Measurements from ENCODE around the gene AKTIP.
"Not testable (repeated sequence)": the region's sequence is repeated elsewhere in the genome, so short reads cannot be mapped to it uniquely, and the experiment has no call there.

The AKTIP gene

DNA sequence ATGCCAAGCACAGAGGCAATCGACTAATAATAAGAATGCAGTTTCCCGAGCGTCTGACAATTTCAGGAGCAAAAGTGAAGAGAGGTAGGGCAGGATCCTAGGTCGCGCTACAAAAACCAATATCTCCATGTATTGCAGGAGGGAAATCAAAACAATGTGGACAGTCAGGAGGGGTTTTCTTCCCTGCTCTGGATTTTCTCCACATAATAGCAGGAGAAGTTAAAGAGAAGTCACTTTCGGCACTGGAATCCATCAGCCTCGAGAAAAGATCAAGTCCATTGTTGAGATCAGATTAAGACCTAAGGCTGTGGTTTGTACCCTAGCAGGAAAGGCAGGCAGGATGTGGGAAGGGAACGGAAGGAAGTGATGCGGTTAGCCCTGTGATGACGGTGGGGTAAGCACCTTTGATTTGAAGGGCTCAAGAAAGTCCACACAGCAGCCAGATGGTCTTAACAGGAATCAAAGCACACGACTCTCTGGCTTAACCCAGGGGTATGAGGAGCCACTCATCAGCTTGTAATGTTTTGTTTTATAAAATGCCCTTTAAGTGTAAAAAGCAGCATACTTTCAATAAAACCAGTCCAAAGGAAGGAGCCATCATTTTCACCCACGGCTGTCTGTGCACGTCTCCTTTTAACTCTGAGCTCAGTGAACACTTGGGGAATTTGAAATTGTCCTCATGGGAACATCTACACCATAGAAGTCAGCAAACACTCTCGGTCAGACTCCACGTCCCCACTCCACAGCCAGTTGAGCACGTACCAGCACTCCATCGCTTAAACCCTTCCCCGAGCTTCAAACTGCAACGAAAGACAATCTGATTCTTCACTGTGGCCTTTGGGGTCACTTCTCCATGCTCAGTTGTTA lies 15.8 kb upstream of the AKTIP start:
- DNase-seq, result peak in 2 of 42 donors; percentile 15 to 42

DNA sequence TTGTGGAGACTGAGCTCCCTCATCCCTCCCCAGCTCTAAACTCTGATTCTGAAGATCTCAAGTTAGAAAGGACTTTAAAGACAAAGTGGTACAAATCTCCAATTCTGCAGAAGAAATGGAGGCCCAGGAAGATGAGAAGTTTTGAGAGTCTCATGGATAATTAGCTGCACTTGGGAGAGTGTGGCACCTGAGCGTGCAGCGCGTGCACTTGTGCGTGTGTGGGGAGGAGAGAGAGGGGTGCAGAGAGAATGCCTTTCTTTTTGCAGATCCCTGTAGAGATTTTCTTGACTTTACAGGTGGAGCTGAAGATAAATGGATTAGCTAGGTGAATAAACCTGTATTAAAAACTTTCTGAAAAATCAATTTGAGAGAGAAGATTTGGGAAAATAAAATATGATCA lies 14.8 kb upstream of the AKTIP start:
- intact Hi-C loops (cut with DNase I), result no loop called here
- no peak for DNase-seq

More for the DNA sequence above, 15.8 kb upstream of the AKTIP start:
- intact Hi-C loops (cut with DNase I), result no loop called here

DNA sequence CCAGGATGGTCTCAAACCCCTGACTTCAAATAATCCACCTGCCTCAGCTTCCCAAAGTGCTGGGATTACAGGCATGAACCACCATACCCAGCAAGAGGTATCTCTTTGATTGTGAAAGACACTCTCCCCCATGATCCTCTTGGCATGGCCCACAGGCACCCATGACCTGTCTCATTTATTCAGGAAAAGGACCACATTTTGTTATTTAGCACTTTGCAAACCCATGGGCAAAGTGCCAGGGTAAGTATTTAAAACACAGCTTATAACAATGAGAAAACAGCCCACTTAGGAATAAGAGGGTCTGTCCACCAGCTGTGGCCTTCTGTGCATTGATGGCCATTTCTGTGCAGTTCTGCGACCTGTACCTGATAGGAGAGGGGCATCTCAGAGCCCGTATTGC lies 12.8 kb upstream of the AKTIP start:
- intact Hi-C loops (cut with DNase I), result no loop called here
- DNase-seq, result no peak

DNA sequence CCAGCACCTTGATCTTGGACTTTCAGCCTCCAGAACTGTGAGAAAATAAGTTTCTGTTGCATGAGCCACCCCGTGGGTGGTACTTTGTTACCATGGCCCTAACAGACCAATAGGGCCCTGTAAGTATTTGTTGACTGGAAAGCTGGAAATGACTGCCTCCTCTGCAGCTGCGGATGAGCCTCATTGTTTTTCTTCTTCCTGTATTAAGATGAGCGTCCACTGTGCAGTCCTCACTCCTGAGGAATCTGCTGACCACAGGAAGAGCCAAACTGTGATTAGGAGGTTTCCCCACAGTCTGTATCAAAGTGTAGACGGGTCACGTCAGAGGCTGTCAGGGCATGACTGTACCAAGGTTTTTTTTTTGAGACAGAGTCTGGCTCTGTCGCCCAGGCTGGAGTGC lies 12.2 kb upstream of the AKTIP start:
- intact Hi-C loops (cut with DNase I), result no loop called here
- no peak for DNase-seq

DNA sequence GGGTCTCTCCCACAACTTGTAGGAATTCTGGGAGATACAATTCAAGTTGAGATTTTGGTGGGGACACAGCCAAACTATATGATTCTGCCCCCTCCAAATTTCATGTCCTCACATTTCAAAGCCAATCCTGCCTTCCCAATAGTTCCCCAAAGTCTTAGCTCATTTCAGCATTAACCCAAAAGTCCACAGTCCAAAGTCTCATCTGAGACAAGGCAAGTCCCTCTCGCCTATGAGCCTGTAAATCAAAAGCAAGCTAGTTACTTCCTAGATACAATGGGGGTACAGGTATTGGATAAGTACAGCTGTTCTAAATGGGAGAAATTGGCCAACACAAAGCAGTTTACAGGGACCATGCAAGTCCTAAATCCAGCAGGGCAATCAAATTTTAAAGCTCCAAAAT lies 9.8 kb upstream of the AKTIP start:
- intact Hi-C loops (cut with DNase I); DNase-seq: not testable (repeated sequence)

DNA sequence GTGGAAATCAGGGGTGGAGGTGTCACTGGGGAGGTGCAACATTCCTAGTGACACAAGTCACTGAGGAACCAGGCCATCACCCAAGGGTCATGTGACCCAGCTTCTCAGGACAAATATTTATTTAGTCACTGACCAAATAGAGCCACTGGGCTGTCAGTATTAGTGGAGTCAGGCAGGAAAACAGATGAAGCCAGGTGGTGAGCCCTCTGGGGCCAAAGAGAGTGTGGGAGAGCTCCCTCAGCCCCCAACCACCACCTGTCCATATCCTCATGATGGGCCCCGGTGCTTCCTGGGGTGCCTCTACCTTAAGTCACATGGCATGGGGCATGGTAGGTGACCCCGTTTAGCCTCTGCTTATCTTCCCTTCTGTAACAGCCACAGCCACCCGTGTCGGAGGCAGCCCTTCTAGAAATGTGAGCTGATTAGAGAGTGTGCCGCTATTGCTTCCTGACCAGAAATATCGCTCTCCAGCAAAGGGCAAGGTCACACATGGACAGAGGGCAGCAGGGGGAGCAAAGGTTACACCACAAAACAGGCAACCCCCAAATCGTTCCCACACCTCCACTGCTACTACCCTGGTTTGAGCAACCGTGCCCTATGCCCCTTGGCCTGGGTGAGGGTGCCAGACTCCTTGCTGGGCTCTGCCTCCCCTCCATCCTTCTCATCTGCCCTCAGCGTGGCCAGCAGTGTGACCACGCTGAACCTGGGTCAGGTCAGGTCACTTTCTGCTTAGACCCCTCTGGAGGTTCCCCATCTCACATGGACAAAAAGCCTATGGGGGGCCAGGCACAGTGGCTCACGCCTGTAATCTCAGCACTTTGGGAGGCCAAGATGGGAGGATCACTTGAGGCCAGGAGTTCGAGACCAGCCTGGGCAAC lies 8.6 kb upstream of the AKTIP start:
- no peak for DNase-seq
- intact Hi-C loops (cut with DNase I), result no loop called here

DNA sequence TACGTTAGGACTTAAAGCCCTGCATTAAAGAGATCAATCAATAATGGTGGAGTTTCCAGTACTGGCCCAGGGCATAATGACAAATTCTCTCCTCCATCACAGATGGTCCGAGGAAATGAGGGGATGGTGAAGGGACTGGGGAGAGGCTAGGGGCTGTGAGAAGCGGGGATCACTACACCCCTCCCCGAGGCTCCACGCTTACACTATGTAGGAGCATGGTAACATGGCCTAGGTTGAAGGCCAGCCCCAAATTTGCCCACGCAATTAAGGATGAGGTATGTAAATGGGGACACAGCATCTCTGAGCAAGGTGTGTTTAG lies 8.0 kb upstream of the AKTIP start:
- no peak for DNase-seq
- intact Hi-C loops (cut with DNase I), result no loop called here

DNA sequence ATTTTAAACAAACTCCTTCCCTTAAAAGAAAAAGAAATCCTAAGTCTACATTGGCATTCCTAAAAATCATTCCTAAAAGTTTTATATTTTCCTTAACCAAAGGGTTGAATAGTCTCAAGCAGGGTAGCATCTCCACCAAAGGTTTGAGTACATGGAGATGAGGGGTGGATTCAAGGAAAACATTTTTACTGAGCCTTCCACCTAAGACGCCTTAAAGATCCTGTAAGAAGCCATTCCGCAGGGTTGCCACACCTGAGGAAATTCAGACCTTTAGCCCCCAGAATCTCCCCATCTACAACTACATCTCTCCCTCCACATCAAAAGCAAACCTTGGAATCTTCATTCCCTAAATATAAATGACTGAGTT lies 7.7 kb upstream of the AKTIP start:
- intact Hi-C loops (cut with DNase I), result no loop called here
- DNase-seq, result no peak

DNA sequence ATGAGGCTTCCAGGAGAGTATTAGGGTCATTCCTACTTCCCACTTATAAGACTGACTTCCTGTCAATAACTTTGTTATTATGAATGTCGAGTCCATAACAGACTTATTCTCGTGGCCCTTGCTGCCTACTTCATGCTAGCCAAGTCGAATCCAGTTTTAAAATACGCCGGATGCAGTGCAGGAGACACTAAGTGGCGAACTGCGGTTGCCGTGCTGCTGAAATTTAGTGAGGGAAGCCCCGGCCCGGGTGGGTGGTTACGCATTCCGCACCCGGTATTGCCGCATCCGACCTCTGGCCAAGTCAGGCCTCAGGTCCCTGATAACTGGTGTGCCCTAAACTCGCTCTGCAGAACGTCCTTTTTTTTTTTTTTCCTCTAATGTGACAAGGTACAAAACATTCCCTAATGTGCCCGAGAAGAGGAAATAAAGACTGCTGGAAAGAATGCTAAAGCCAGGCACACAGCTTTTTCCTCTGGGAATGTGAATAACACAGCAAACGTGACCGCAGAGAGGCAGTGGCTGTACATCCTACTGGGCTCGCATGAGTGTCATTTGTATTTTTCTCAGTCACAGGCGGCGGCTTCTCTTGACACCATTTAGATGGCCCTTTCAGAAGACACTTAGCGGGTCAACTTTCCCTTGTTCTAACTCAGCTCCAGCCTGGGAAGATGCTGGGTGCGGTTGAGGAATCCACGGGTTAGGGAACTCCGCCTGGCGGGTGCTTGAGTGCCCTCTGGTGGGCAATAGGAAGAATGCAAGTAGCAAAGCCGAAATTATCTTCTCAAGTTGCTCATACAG lies 7.1 kb upstream of the AKTIP start:
- intact Hi-C loops (cut with DNase I), result loop anchor here (10.0 kb wide), 1 partner anchor 195 kb away; the partner anchor contains the start of genes FTO and RPGRIP1L
- peak; percentile 37 to 90 (median 73) for DNase-seq

DNA sequence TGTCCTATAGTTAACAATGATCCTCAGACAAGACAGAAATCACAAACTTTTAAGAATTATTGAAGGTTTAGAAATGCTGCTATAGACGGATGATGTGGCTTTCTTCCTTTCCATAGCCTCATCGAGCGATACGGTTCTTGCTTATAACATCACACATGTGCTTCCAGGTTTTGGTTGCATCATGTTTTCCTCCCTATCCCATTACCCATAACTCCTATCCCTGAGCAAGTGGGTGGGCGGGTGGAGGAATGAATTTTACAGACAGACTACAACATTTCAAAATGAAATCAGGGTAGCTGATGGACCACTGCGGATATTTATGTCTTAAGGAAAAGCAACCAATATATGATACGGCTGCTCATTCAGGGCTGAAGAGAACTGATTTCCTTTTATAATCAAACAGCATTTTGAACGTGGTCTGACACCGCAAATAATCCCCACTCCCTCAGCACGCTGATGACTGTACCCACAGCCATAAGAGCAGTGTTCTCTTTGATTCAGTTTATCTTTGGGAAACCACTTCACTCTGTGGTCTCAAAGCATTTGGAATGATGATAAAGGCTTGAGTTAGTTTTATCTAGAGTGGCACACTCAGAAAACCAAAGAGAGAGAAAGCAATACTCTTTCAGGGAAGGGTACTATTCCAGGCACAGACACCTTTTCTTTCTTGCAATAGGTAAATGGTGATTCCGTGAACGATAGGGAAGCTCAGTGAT lies 4.6 kb upstream of the AKTIP start:
- DNase-seq, result peak in 1 of 42 donors; percentile 4
- intact Hi-C loops (cut with DNase I), result loop anchor here (10.0 kb wide), 1 partner anchor 197 kb away; the partner anchor contains the start of genes FTO and RPGRIP1L

DNA sequence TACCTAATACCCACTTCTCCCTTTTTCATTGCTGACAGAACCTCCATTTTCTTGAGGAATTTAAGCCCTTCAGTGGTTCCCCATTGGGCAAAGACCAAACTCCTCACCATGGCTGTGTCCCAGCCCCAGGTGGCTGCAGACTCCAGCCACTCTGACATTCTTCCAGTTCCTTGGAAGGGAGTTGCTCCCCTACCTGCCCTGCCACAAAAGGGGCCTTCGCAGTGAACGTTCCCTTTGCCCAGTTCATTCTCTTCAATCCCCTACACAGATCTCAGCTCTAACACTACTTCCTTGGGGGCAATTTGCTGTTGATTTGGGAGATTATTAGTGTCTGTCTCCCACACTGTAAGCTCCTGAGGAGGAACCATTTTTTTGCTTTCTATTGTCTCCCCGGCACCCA lies 3.2 kb upstream of the AKTIP start:
- intact Hi-C loops (cut with DNase I), result loop anchor here (10.0 kb wide), 1 partner anchor 199 kb away; the partner anchor contains the start of genes FTO and RPGRIP1L
- DNase-seq, result peak in 1 of 42 donors; percentile 11

DNA sequence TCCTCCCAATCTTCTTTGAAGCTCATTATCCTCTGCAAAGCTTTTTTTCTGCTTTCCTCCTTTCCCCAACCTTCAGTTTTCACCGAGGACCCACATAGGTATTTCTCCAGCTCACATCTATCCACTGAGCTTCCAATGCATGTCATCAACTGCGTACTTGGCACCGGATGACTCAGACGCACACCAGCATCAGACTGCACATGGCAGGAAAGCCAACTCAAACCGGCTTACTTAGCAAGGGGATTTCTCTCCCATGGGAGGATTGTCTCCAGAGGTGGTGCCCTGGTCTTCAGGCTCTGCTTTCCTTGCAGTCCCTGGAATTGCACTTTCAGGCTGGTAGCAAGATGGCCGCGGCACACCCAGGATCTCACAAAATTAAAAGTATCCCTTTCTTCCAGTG lies 1.7 kb upstream of the AKTIP start:
- intact Hi-C loops (cut with DNase I), result loop anchor here (10.0 kb wide), 1 partner anchor 200 kb away; the partner anchor contains the start of genes FTO and RPGRIP1L
- peak in 36 of 42 donors; percentile 17 to 82 (median 50) for DNase-seq

DNA sequence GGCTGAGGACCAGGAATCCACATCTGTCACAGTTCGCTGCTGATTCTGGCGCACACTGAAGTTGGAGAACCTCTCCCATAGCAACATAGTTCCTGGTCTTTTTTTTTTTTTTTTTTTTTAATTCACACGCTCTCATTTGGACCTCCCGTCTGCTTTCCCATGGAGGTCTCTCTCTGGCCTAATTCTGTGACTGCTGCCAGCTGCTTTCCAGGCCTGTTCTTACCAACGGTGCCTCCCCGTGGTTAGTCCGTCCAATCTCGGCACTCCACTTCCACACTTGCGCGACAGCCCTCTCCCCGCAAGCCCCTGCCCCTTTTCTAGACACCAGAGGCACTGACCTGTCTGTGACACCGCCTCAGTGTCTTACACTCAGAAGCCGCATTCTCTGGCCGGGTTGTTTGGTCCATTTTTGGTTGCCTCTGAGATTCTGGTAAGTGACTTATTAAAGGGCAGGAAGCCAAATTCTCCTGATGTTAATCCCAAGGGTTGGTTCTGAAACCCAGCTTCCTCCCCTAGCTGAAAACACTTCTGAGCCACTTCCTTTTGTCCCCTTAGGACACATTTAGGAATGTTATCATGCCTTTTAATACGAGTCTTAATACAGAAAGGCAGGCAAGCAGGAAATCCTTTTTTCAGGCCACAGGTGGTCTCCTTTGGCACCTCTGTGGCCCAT lies 1.1 kb upstream of the AKTIP start:
- intact Hi-C loops (cut with DNase I), result loop anchor here (2.0 to 10.0 kb wide), 2 partner anchors 69 to 201 kb away; partner anchors contain the start of genes FTO, RBL2 and RPGRIP1L

DNA sequence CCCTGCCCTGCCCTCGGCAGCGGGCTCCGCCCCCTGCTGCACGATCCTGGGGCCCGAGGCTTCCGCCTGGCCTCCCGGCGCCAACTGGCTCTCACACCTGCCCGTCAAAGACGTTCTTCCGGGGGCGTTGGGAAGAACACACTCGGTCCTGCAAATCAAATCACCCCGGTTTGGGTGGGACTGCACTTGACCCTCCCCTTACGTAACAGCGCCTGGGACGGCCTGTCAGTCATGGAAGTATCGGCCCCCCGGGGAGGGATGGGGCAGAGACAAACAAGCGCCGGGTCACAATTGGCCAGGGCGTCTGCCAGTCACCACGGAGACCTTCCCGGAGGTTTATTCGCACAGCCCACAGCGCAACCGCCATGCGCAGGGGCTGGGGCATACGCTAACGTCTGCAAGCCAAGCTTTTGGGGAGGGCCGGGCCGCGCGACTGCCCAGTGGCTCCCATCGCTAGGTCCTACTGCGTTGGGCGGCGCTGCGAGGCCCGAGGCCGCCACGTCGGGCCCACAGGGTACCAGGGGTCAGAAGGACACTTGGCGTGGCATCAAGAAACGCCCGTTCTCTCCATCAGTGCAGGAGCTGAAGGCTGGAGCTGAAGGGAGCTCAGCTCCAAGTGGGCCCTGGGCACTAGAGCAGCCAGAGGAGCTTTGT lies 388 bp upstream of the AKTIP start:
- DNase-seq, result peak; percentile 100
- intact Hi-C loops (cut with DNase I), result loop anchor here (2.0 to 10.0 kb wide), 2 partner anchors 69 to 201 kb away; partner anchors contain the start of genes FTO, RBL2 and RPGRIP1L

More for the DNA sequence above, 1.1 kb upstream of the AKTIP start:
- DNase-seq, result peak in 41 of 42 donors; percentile 17 to 75 (median 48)

DNA sequence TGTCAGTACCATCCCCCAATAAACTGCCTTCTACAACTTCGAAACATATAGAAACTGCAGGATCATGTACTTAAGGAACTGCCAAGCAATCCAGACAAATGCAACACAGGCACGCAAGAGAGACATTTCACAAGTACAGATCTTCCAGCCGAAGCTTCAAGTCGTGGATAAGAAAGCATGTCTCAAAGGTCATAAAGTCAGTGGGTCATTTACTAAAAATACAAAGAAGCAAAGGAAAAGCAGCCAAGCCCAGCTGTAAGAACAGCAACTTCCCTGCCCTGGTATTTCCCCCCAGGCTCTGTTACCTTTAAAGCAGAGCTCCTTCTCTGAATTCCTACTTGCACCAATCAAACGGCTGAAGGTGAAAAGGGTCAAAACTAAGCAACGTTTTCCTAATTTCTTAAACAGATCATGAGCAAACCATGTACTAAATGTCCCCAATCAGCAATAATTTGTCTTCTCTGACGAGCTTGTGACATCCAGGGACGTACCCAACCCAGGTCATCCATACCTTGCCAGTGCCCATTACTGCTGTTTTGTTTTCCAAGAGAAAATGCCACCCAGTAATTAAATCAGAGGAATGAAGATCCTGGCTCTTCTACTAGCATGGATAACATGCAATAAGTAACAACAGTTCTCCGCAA lies 1.7 kb downstream of the AKTIP start:
- DNase-seq, result peak in 1 of 42 donors; percentile 11
- intact Hi-C loops (cut with DNase I), result loop anchor here (10.0 kb wide), 1 partner anchor 203 kb away; the partner anchor contains the start of genes FTO and RPGRIP1L

DNA sequence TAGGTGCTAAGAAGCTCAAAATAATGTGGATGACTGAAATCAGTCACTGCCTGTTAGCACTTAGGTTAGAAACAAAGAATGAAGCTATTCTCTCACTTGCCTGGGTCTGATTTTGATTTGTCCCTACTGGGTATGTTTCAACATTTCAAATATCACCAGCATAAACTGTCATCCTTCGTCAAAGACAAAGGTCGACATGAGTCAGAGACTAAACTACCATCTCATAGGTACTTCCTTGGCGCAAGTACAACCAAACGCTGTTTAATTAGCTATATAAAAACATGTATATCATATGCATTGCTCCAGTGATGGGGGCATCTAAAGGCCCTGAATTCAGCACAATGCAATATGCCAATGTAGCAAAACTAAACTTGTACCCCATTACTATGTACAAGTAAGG lies 4.0 kb downstream of the AKTIP start:
- no peak for DNase-seq
- intact Hi-C loops (cut with DNase I), result no loop called here

DNA sequence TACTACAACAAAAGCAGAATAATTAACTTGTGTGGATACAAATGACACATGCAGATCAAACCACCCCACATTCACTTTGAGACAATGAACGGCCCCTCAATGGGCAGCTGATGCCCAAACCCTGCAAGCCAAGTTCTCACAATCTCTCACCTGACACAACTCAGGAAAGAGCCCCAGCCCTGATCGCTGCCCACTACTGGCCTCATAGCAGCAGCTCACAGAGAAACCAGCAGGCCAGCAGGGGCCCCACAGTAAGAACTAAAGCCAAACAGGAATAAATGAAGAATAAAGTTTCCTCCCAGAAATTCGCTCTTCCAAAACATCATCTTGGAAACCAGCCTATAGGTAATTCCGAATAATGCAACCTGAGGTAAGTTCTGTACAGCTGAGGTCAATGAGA lies 7.7 kb downstream of the AKTIP start:
- DNase-seq, result no peak
- intact Hi-C loops (cut with DNase I), result no loop called here
